ENCODE measurements around the gene NPAS4.

DNA sequence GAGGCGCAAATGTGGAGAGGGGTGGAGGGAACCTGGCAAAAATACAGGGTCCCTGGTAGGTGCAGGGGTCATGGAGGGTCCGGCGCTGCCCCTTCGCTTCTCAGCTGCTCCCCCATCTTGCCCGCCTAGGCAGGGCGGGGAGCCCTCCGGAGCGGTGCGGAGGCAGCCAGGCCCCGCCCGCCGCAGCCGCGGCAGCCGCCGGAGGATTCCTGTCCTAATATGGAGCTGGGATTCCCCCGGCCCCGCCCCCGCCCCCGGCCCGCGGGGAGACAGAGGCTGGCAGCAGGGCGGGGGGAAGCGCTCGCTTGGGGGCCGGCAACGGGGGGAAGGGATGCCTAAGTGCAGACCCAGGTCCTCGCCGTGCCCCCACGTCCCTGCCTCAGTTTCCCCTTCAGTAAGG is 1.0 kb upstream of the NPAS4 start:
- TF ChIP-seq, protein P1, sequence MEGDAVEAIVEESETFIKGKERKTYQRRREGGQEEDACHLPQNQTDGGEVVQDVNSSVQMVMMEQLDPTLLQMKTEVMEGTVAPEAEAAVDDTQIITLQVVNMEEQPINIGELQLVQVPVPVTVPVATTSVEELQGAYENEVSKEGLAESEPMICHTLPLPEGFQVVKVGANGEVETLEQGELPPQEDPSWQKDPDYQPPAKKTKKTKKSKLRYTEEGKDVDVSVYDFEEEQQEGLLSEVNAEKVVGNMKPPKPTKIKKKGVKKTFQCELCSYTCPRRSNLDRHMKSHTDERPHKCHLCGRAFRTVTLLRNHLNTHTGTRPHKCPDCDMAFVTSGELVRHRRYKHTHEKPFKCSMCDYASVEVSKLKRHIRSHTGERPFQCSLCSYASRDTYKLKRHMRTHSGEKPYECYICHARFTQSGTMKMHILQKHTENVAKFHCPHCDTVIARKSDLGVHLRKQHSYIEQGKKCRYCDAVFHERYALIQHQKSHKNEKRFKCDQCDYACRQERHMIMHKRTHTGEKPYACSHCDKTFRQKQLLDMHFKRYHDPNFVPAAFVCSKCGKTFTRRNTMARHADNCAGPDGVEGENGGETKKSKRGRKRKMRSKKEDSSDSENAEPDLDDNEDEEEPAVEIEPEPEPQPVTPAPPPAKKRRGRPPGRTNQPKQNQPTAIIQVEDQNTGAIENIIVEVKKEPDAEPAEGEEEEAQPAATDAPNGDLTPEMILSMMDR (IDR thresholded peaks at IDR 0.05) = no peak
- no peak for TF ChIP-seq POLR2A (IDR thresholded peaks at IDR 0.05)

All from heart left ventricle (tissue), 13 donors.